A549 (cell line): ENCODE measurements around the gene MAD1L1. TPM values are rescaled to one million over a fixed set of nuclear protein-coding genes. Genes with fewer than 3 reads are reported as not detected.
"Not testable (repeated sequence)": the region's sequence is repeated elsewhere in the genome, so short reads cannot be mapped to it uniquely, and the experiment has no call there.

ENCODE experiments used
- ATAC-seq, 2 experiments: fragments of 200-7000 bp in 1 of 2; fragments of >200 bp in 1 of 2; cut with Nextera tagmentation in 1 of 2; cut with Tn5 transposase in 1 of 2; 3 replicates each; pipeline versions ENCODE4 v1.8.0 to v1.9.1; 2018 to 2020; ENCODE audit warnings: mild to moderate bottlenecking in 1 of 2, moderate library complexity in 1 of 2
- CTCF ChIA-PET: fragments of 300-600 bp; sonication (Branson Sonifier 250); formaldehyde crosslinking; extraction: SDS; loops from one replicate; lab custom pipeline; 2021; ENCODE audit warnings: antibody characterized with exemption, inconsistent platforms; lab: Yijun Ruan, JAX
- POLR2A ChIA-PET: fragments of 350-600 bp; formaldehyde crosslinking; extraction: SDS; loops from one replicate; lab custom pipeline; 2021; ENCODE audit warnings: antibody characterized with exemption, inconsistent platforms; lab: Yijun Ruan, JAX
- DNase-seq, 2 experiments: peaks; one replicate each; pipeline versions ENCODE4 v3.0.0 to v3.0.0-alpha.2; 2011 to 2016; ENCODE audit warnings: low read depth in 1 of 2, low spot score in 1 of 2
- FAIRE-seq: peaks from 2 replicates; lab custom pipeline; 2011; peaks lifted over from hg19 to GRCh38; lab: Jason Lieb, UNC
- H3K27ac ChIP-seq, 2 experiments: fragments of >200 bp; sonication (Bioruptor Twin); formaldehyde crosslinking; 3 replicates each; pipeline ENCODE4 v1.5.1; 2016 to 2017
- H3K4me1 ChIP-seq: fragments of >200 bp; sonication (Bioruptor Twin); formaldehyde crosslinking; 3 replicates; pipeline ENCODE4 v1.6.1; 2016
- H3K4me2 ChIP-seq: fragments of >200 bp; sonication (Bioruptor Twin); formaldehyde crosslinking; 3 replicates; pipeline ENCODE4 v1.6.1; 2016
- H3K4me3 ChIP-seq: fragments of >200 bp; sonication (Bioruptor Twin); formaldehyde crosslinking; 3 replicates; pipeline ENCODE4 v1.5.1; 2016
- H3K9me3 ChIP-seq: fragments of >200 bp; sonication (Bioruptor Twin); formaldehyde crosslinking; 3 replicates; pipeline ENCODE4 v1.6.1; 2016
- CBX8 ChIP-seq: fragments of 200-600 bp; sonication (generic); IDR thresholded peaks from 2 replicates; pipeline ENCODE4 v1.6.1; 2016
- CHD2 ChIP-seq: fragments of 150-350 bp; IDR thresholded peaks from 2 replicates; pipeline ENCODE4 v1.6.1; 2014; ENCODE audit warnings: low read length; ENCODE audit not compliant: partially characterized antibody
- CHD4 ChIP-seq: fragments of 200-600 bp; sonication (generic); IDR thresholded peaks from 2 replicates; pipeline ENCODE4 v1.6.1; 2016; ENCODE audit warnings: antibody characterized with exemption, mild to moderate bottlenecking, borderline replicate concordance
- EHF ChIP-seq: fragments of 250-450 bp; sonication (Bioruptor Pico); IDR thresholded peaks from 2 replicates; pipeline ENCODE4 v1.5.0; 2020; ENCODE audit warnings: mild to moderate bottlenecking
- FOSL2 ChIP-seq, 2 experiments: fragments of 450-650 bp in 1 of 2; fragments of >200 bp in 1 of 2; sonication (Bioruptor Twin) in 1 of 2; formaldehyde crosslinking; IDR thresholded peaks; 2 replicates each; pipeline versions ENCODE4 v1.5.0 to v1.6.1; 2016 to 2020; ENCODE audit warnings: mild to moderate bottlenecking in 1 of 2, moderate library complexity in 1 of 2
- GATA3 ChIP-seq: IDR thresholded peaks from 2 replicates; pipeline ENCODE4 v1.6.1; 2012; ENCODE audit warnings: borderline replicate concordance
- HEYL ChIP-seq: fragments of 250-450 bp; sonication (Bioruptor Pico); IDR thresholded peaks from 2 replicates; pipeline ENCODE4 v1.8.0; 2021; ENCODE audit warnings: mild to moderate bottlenecking, moderate library complexity
- HOXA7 ChIP-seq: fragments of 250-450 bp; sonication (Bioruptor Pico); IDR thresholded peaks from 2 replicates; pipeline ENCODE4 v1.5.0; 2020; ENCODE audit warnings: mild to moderate bottlenecking, moderate library complexity
- KDM1A ChIP-seq: fragments of 200-600 bp; sonication (generic); IDR thresholded peaks from 2 replicates; pipeline ENCODE4 v1.6.1; 2016; ENCODE audit warnings: low read depth, mild to moderate bottlenecking
- MAFK ChIP-seq: fragments of 450-650 bp; IDR thresholded peaks from 2 replicates; pipeline ENCODE4 v1.6.1; 2014; ENCODE audit not compliant: partially characterized antibody
- MAZ ChIP-seq: fragments of 150-350 bp; IDR thresholded peaks from 2 replicates; pipeline ENCODE4 v1.6.1; 2014; ENCODE audit warnings: antibody characterized with exemption, low read depth, low read length, borderline replicate concordance
- NFE2L2 ChIP-seq: fragments of 150-350 bp; conservative IDR thresholded peaks from 2 replicates; pipeline ENCODE4 v1.6.1; 2014; ENCODE audit warnings: low read length
- RFX5 ChIP-seq: fragments of 450-650 bp; IDR thresholded peaks from 2 replicates; pipeline ENCODE4 v1.7.1; 2014; ENCODE audit warnings: antibody characterized with exemption, mild to moderate bottlenecking, moderate library complexity
- SMC3 ChIP-seq: fragments of >200 bp; sonication (Bioruptor Twin); formaldehyde crosslinking; IDR thresholded peaks from 3 replicates; pipeline ENCODE4 v1.6.1; 2018; ENCODE audit warnings: inconsistent platforms
- TFCP2L1 ChIP-seq: fragments of 250-450 bp; sonication (Bioruptor Pico); IDR thresholded peaks from 2 replicates; pipeline ENCODE4 v1.5.0; 2021; ENCODE audit warnings: mild to moderate bottlenecking
- ZC3H11A ChIP-seq: fragments of 450-650 bp; IDR thresholded peaks from 2 replicates; pipeline ENCODE4 v1.6.1; 2014; ENCODE audit warnings: antibody characterized with exemption, mild to moderate bottlenecking
- ZFP36 ChIP-seq: fragments of 450-650 bp; IDR thresholded peaks from 2 replicates; pipeline ENCODE4 v1.6.1; 2014; ENCODE audit warnings: borderline replicate concordance; ENCODE audit not compliant: partially characterized antibody
- WGBS: methylation state at CpG from one replicate; pipeline ENCODE4 v1.1.6; 2017; ENCODE audit errors: missing lambda C conversion rate; 5-methylcytosine and 5-hydroxymethylcytosine counted together
- polyA plus RNA-seq, 4 experiments: library from polyadenylated mRNA; depleted of rRNA in 3 of 4; stranded (reverse); fragments of >200 nt; fragmentation: RNase III in 1 of 4; extraction: RNeasy Plus Mini Kit Qiagen cat#74134 plus additional on column Dnase treatment in 1 of 4; gene quantifications; 2 replicates in 3 of 4; 3 replicates in 1 of 4; pipeline ENCODE4 v1.2.3, GENCODE V29; 2011 to 2017
- TF ChIP-seq, protein P1 (sequence below): fragments of >200 bp; sonication (Bioruptor Twin); formaldehyde crosslinking; IDR thresholded peaks from 3 replicates; pipeline ENCODE4 v1.5.1; 2016
- TF ChIP-seq, protein P2 (sequence below): IDR thresholded peaks from 2 replicates; pipeline ENCODE4 v1.6.1; 2012
- TF ChIP-seq, protein P3 (sequence below): fragments of >200 bp; sonication (Bioruptor Twin); formaldehyde crosslinking; IDR thresholded peaks from 2 replicates; pipeline ENCODE4 v1.6.1; 2016
- TF ChIP-seq, protein P4 (sequence below): fragments of 200-600 bp; sonication (generic); IDR thresholded peaks from 2 replicates; pipeline ENCODE4 v1.6.1; 2016; ENCODE audit warnings: antibody characterized with exemption, mild to moderate bottlenecking, moderate library complexity
- TF ChIP-seq, protein P5 (sequence below): fragments of >200 bp; sonication (Bioruptor Twin); formaldehyde crosslinking; IDR thresholded peaks from 3 replicates; pipeline ENCODE4 v1.6.1; 2016

Gene MAD1L1
- polyA plus RNA-seq, 2 of the 4 experiments (the other 2 are of a cell fraction): 13.6 to 16.6 TPM

DNA sequence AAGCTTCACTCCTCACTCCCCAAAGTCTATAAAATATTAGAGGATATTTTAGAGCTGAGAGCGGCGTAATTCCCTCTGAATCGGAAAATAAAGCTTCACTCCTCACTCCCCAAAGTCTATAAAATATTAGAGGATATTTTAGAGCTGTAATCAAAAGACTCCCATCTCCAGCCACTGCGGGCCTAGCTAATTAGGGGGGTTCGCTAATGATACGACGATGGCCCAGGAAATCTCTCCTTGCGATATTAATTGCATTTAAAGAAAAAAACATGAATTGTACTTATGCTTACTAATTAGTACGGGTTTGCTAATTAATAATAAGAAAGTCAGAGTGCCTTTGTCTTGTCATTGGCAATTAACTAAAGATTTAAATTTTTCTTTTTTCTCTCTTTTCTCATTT is 235.9 kb downstream of the MAD1L1 start:
- no peaks in the 10 kb centered on the region for H3K9me3 ChIP-seq
- no peaks in the 10 kb centered on the region for H3K4me1 ChIP-seq
- no peak for FAIRE-seq
- POLR2A ChIA-PET: no interaction called here
- ATAC-seq: no peak
- H3K4me3 ChIP-seq: no peak overlapping the region
- TF ChIP-seq CBX8: no peak
- TF ChIP-seq GATA3: no peak
- TF ChIP-seq FOSL2 (IDR thresholded peaks at IDR 0.05): no peak
- TF ChIP-seq FOSL2 (CRISPR knock-in tag; IDR thresholded peaks at IDR 0.05): no peak
- TF ChIP-seq ZFP36: no peak
- TF ChIP-seq MAFK: no peak
- TF ChIP-seq, protein P1, sequence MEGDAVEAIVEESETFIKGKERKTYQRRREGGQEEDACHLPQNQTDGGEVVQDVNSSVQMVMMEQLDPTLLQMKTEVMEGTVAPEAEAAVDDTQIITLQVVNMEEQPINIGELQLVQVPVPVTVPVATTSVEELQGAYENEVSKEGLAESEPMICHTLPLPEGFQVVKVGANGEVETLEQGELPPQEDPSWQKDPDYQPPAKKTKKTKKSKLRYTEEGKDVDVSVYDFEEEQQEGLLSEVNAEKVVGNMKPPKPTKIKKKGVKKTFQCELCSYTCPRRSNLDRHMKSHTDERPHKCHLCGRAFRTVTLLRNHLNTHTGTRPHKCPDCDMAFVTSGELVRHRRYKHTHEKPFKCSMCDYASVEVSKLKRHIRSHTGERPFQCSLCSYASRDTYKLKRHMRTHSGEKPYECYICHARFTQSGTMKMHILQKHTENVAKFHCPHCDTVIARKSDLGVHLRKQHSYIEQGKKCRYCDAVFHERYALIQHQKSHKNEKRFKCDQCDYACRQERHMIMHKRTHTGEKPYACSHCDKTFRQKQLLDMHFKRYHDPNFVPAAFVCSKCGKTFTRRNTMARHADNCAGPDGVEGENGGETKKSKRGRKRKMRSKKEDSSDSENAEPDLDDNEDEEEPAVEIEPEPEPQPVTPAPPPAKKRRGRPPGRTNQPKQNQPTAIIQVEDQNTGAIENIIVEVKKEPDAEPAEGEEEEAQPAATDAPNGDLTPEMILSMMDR: no peak
- no peak for TF ChIP-seq RFX5
- TF ChIP-seq EHF: no peak
- TF ChIP-seq KDM1A: no peak
- TF ChIP-seq, protein P2, sequence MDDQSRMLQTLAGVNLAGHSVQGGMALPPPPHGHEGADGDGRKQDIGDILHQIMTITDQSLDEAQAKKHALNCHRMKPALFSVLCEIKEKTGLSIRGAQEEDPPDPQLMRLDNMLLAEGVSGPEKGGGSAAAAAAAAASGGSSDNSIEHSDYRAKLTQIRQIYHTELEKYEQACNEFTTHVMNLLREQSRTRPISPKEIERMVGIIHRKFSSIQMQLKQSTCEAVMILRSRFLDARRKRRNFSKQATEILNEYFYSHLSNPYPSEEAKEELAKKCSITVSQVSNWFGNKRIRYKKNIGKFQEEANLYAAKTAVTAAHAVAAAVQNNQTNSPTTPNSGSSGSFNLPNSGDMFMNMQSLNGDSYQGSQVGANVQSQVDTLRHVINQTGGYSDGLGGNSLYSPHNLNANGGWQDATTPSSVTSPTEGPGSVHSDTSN: no peak
- TF ChIP-seq, protein P3, sequence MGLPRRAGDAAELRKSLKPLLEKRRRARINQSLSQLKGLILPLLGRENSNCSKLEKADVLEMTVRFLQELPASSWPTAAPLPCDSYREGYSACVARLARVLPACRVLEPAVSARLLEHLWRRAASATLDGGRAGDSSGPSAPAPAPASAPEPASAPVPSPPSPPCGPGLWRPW: no peak
- TF ChIP-seq CHD2: no peak
- no peak for DNase-seq
- CTCF ChIA-PET: interaction anchor here (1.0 kb wide), 1 partner anchor 10 kb away, joined by 3 read pairs; no protein-coding TSS in a partner anchor
- H3K4me2 ChIP-seq: no peak overlapping the region
- no peak overlapping the region for H3K27ac ChIP-seq
- 91% methylated on average over 9 of the region's 9 CpGs for WGBS

DNA sequence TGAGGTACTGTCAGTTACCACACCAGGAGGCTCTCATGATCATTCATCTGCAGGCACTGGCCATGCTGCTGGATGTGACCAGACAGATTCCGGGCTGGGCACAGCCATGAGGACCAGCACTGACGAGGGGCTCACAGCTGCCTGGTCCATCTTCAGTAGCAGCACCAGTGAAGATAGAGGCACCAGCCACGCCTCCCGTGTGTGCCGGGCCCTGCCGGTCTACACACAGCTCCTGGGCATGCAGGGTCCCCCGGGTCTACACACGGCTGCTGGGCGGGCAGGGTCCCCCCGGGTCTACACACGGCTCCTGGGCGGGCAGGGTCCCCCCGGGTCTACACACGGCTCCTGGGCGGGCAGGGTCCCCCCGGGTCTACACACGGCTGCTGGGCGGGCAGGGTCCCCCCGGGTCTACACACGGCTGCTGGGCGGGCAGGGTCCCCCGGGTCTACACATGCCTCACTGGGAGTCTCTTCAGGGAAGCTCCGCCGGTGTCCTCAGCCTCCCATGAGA is 236.8 kb downstream of the MAD1L1 start:
- H3K27ac ChIP-seq, H3K4me3 ChIP-seq, H3K4me1 ChIP-seq, POLR2A ChIA-PET, FAIRE-seq, H3K9me3 ChIP-seq, H3K4me2 ChIP-seq, DNase-seq: not testable (repeated sequence)
- CTCF ChIA-PET: interaction anchor here (1.5 kb wide), 1 partner anchor 9 kb away, joined by 5 read pairs; no protein-coding TSS in a partner anchor
- 86% methylated on average over 9 of the region's 24 CpGs for WGBS
- 0 out of 6 replicates have a peak, but pooled peaks of 1 of the 2 experiments have one; percentile 54 for ATAC-seq

DNA sequence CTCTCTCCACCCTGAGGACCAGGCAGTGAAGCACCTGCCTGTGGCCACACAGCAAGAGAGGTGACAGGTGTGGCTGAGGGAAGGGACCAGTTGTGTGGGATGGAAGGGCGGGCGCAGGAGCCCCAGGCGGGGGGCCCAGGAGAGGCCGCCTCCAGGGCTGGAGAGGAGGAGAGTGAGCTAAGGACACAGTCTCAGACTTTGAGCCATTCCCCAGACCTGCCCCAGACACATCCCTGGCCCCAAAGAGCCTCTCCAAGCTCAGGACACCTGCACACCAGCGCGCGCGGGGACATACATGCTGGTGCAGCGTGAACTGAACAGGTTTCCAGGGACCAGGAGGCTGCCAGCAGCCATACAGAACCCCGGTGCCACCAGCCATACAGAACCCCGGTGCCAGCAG is 237.3 kb downstream of the MAD1L1 start:
- Histone ChIP-seq H3K27ac (no peak overlapping the region), H3K4me1 (no peaks in the 10 kb centered on the region), H3K9me3 (no peaks in the 10 kb centered on the region), H3K4me2 (no peak overlapping the region), H3K4me3 (no peak overlapping the region)
- FAIRE-seq (no peak), DNase-seq (no peak), ATAC-seq (no peak)
- CTCF ChIA-PET: interaction anchor here (1.5 kb wide), 1 partner anchor 10 kb away, joined by 5 read pairs; no protein-coding TSS in a partner anchor
- 93% methylated on average over 8 of the region's 11 CpGs for WGBS
- POLR2A ChIA-PET: no interaction called here
- TF ChIP-seq KDM1A (no peak), CHD4 (no peak), NFE2L2 (no peak), MAZ (no peak), HEYL (no peak), HOXA7 (CRISPR knock-in tag) (no peak), SMC3 (no peak), TFCP2L1 (CRISPR knock-in tag) (no peak), ZC3H11A (no peak)
- TF ChIP-seq, protein P2: no peak
- TF ChIP-seq, protein P4, sequence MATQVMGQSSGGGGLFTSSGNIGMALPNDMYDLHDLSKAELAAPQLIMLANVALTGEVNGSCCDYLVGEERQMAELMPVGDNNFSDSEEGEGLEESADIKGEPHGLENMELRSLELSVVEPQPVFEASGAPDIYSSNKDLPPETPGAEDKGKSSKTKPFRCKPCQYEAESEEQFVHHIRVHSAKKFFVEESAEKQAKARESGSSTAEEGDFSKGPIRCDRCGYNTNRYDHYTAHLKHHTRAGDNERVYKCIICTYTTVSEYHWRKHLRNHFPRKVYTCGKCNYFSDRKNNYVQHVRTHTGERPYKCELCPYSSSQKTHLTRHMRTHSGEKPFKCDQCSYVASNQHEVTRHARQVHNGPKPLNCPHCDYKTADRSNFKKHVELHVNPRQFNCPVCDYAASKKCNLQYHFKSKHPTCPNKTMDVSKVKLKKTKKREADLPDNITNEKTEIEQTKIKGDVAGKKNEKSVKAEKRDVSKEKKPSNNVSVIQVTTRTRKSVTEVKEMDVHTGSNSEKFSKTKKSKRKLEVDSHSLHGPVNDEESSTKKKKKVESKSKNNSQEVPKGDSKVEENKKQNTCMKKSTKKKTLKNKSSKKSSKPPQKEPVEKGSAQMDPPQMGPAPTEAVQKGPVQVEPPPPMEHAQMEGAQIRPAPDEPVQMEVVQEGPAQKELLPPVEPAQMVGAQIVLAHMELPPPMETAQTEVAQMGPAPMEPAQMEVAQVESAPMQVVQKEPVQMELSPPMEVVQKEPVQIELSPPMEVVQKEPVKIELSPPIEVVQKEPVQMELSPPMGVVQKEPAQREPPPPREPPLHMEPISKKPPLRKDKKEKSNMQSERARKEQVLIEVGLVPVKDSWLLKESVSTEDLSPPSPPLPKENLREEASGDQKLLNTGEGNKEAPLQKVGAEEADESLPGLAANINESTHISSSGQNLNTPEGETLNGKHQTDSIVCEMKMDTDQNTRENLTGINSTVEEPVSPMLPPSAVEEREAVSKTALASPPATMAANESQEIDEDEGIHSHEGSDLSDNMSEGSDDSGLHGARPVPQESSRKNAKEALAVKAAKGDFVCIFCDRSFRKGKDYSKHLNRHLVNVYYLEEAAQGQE: no peak
- TF ChIP-seq, protein P5, sequence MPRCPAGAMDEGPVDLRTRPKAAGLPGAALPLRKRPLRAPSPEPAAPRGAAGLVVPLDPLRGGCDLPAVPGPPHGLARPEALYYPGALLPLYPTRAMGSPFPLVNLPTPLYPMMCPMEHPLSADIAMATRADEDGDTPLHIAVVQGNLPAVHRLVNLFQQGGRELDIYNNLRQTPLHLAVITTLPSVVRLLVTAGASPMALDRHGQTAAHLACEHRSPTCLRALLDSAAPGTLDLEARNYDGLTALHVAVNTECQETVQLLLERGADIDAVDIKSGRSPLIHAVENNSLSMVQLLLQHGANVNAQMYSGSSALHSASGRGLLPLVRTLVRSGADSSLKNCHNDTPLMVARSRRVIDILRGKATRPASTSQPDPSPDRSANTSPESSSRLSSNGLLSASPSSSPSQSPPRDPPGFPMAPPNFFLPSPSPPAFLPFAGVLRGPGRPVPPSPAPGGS: no peak
